K562 (cell line): ENCODE measurements around the gene RELL2.

Source experiments
- POLR2AphosphoS5 ChIP-seq: IDR thresholded peaks from 2 replicates; pipeline ENCODE4 v1.6.1; 2011; ENCODE audit warnings: mild to moderate bottlenecking, low read depth, low read length, moderate library complexity; ENCODE audit not compliant: control insufficient read depth, insufficient read depth
- SP2 ChIP-seq: IDR thresholded peaks from 2 replicates; pipeline ENCODE4 v1.6.1; 2011; ENCODE audit warnings: mild to moderate bottlenecking, low read depth, low read length, moderate library complexity; ENCODE audit not compliant: poor library complexity, severe bottlenecking; ENCODE audit errors: extremely low read depth
- ZNF121 ChIP-seq: sonication (generic); formaldehyde crosslinking; conservative IDR thresholded peaks from 2 replicates; pipeline ENCODE4 v1.8.0; 2022; ENCODE audit warnings: missing genetic modification reagents

DNA sequence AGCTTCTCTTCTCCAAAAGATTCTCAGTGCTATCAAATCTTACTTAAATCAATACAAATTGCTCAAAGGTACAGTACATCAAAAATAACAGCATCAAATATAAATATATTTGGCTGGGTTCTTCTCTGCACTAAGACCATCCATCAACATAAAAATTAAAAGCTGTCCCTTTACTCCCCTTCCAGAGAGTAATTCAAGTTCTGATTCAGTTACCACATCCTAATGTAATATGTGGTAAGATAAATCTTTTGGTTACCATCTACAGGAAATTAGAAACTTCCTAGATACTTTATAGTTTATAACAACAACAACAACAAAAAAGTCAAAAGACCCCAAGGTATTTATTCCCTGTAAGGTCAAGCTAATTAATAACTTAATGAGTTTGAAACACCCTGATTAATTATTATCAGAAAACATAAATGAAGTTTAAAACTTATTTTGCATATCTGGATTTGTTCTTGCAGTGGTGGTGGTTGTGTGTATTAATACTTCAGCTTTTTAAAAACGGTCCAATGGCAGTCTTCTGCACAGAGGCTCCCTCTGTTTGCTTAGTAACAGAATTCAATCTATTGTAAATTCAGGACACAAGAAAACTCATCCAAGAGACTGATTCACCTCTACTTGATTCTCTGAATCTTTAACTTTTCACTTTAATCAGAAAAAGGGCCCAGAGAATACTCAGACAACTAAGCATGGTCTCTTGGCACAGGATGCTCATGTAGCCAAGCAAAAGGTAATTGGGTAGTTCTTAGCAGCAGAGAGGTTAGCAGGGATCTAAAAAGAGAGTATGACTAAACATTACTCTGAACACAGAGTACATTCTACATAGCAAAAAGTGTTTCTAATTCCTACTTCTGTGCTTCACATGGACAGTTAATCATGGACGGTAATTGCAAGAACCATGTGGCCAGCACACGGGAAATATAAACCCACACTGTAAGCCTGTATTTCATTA lies 38.1 kb upstream of the RELL2 start:
- TF ChIP-seq ZNF121 (CRISPR knock-in tag) (no peak), SP2 (no peak), POLR2AphosphoS5 (no peak)
